Activated CD8-positive, alpha-beta memory T cell treated with anti-CD3 and anti-CD28 coated beads for 24 hours (primary cell): ENCODE results near the gene MYO10.
A peak's percentile ranks its signal among the peaks of the same experiment; 100 is the strongest.

Experiments used
- DNase-seq: peaks from one replicate; pipeline ENCODE4 v3.0.0-alpha.2; 2020

MYO10 gene

GRCh38 chr5:16937503-16938161 lies 1.5 kb upstream of the MYO10 start:
- no peak for DNase-seq

DNA sequence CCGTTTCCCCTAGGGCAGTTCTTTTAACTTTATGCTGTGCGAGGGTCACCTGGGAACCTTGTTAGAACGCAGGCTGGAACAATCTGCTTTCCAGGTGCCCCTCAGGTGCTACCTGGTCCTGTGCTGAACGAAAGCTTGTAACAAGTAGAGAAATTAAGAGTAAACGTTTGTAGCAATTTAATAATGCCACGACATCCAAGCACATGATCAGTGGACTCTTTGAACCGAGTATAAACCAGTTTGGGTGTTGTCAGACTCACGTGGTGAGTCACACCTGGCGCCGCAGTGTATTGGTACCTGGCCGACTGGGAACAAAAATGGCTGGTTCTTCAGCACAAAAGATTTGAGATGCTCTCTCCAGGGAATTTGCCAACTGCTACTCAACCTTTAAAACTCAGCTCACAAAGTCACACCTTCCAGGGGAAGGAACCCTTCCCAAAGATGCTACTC lies 926 bp upstream of the MYO10 start:
- DNase-seq = no peak

GRCh38 chr5:16935231-16936149 lies 598 bp downstream of the MYO10 start:
- DNase-seq = peak; percentile 66

- no peak for DNase-seq
Observed at GRCh38 chr5:16934677-16935153, 1.4 kb downstream of the MYO10 start.

DNA sequence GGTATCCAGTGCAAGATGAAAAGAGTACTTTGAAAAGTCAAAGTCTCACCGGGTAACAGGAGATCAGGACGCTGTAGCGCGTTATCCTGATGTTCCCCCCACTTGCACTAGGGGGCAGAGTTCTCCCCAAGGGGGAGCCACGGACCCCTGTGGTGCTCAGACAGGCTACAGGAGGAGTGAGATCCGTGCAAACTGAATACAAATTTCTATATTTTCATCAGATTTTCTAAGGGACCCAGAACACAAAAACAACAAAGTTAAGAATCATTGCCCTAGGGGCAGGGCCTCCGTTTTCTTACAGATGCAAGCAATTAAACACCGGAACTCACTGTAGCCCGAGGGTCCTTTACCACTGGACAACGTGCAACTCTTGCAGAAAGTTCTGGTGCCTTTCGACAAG lies 2.0 kb downstream of the MYO10 start:
- DNase-seq = peak; percentile 61

GRCh38 chr5:16933337-16933736 lies 2.8 kb downstream of the MYO10 start:
- no peak for DNase-seq

GRCh38 chr5:16932401-16932800 lies 3.7 kb downstream of the MYO10 start:
- DNase-seq = no peak

DNA sequence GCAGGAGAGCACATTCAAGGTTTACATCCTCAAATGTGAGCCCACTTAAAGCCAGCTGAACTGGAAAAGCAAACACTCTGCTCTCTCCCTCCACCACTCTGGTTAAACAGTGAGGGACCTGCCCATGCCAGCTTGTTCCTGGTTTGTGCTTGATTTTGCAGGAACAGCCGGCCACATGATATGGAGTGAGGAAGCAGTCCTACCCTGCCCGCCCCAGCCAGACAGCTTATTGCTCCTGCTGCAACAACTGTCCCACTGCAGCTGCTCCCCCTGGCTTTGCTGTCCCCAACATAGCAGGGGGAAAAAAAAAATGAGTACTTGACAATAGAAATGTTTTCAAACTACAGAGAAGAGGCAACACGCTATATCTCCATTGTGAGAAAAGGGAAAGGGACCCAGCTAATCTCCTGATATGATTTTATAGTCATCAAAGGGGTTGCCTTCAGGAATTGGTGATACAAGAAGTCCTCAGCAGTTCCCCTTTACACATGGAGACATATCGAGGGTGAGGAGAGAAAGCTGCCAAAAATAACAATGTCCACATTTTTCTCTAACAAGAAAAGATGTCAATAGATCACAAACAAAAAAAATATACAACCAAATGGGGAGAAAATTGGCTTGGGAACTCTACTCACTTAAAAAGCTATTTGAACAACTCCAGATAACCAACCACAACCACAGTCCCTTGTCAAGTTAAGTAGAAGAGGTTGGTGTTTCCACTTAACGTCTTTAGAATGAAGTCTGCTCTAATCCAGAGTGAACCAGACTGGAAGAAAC lies 4.6 kb downstream of the MYO10 start:
- DNase-seq = no peak

- DNase-seq = no peak
Observed at GRCh38 chr5:16930496-16930895, 5.6 kb downstream of the MYO10 start.

GRCh38 chr5:16929831-16930230 lies 6.3 kb downstream of the MYO10 start:
- DNase-seq = no peak

DNA sequence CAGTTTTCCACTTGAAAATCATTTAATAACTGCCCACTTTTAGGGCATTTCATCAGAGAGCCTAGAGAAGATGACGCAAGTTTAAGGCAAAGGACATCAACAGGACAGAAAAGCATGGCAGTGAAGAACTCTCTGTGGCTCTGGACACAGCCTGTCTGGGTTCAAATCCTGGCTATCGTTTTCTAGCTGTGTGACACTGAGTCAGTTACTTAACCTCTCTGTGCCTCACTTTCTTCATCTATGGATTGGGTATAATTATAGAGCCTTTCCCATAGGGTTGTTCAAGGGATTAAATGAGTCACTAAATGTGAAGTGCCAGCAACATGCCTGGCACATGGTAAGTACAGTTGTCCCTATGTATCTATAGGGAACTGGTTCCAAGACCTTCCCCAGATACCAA lies 6.7 kb downstream of the MYO10 start:
- DNase-seq = no peak

GRCh38 chr5:16927613-16928012 lies 8.5 kb downstream of the MYO10 start:
- DNase-seq = no peak

DNA sequence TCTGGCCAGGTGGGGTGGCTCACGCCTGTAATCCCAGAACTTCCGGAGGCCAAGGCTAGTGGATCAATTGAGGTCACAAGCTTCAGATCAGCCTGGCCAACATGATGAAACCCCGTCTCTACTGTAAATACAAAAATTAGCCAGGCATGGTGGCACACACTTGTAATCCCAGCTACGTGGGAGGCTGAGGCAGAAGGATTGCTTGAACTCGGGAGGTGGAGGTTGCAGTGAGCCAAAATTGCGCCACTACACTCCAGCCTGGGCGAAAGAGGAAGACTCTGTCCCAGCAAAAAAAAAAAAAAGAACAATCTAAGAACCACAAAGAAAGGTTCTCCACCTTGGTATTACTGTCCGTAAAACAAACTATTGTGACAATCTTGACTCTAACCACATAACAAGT lies 9.7 kb downstream of the MYO10 start:
- DNase-seq = no peak

- no peak for DNase-seq
Observed at GRCh38 chr5:16924206-16924605, 11.9 kb downstream of the MYO10 start.

DNA sequence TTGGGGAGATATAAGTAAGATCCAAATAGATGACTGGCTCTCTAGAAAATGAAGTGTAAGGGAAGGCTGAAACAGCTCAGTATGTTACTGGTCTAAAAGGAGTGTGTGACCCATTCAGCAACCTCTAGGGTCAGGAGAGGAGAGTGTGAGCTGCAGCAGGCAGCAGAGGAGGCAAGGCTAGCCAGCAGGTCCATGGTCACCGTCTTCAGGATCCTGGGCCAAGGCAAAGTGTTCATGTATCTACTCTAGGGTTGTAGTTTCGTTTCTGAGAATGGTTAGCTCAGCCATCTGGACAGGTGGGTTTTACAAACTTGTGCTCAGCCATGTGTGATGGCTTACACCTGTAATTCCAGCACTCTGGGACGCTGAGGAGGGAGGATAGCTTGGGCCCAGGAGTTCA lies 13.7 kb downstream of the MYO10 start:
- no peak for DNase-seq

DNA sequence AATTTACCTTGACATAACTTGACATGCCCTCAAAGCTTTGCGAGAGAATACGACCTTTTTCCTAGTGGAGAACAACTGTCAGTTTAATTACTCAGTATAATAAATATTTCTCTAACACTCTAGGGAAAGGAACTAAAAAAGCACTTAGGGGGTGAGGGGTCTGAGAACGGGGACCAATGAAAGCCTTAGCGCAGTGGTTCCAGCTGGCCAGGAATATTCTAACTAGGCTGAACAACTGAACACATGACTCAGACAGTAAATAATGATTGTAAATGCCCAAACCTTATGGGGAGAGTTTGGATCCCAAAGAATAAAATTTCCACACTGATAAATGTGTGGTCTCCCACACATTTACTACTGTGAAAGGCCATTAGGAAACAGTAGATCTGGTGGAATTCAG lies 14.9 kb downstream of the MYO10 start:
- no peak for DNase-seq

DNA sequence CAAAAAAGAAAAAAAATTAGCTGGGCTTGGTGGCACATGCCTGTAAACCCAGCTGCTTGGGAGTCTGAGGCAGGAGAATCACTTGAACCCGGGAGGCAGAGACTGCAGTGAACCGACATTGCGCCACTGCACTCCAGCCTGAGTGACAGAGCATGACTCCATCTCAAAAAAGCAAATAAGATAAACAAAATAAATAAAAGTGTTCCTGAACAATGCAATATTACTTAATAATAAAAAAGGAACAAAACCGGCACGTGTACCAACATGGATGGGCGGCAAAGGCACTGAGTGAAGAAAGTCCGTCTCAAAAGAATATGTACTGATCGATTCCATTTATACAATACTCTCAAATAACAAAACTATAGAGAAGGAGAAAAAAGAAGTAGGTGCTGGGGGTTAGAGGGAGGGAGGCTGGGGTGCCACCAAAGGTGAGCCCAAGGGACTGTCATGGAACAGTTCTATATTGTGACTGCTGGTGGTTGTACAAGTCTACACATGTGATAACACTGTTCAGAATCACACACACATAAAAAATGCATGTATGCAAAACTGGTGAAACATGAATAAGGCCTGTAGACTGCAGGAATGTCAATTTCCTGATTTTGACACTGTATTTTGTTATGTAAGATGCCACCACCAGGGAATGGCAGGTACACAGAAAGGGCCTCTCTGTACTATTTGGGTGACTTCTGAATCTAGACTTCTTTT lies 15.8 kb downstream of the MYO10 start:
- no peak for DNase-seq

DNA sequence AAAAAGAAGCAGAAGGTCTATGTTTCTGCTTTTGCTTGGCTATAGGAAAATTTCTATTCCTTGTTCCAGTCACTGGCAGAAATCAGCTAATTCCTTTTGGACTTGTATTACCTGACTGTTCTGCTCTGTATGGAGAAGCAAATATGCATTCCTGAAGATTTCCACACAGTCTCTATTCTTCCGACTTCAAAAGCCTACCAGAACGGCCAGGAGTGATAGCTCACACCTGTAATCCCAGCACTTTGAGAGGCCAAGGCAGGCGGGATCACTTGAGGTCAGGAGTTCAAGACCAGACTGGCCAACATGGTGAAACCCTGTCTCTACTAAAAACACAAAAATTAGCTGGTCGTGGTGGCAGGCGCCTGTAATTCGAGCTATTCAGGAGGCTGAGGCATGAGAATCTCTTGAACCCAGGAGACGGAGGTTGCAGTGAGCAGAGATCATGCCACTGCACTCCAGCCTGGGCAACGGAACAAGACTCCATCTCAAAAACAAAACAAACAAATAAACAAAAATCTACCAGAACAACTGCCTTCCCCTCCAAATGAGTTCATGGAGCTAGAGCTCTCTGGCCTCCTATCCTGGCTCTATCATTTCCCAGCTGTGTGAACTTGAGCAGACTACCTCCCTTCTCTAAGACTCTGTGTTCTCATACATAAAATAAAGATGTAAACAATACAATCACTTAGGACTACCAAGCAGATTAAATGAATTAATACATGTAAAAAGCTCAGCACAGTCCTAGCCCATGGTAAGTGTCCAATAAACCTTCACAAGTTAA lies 17.0 kb downstream of the MYO10 start:
- DNase-seq = no peak

- no peak for DNase-seq
Observed at GRCh38 chr5:16918156-16918555, 17.9 kb downstream of the MYO10 start.

DNA sequence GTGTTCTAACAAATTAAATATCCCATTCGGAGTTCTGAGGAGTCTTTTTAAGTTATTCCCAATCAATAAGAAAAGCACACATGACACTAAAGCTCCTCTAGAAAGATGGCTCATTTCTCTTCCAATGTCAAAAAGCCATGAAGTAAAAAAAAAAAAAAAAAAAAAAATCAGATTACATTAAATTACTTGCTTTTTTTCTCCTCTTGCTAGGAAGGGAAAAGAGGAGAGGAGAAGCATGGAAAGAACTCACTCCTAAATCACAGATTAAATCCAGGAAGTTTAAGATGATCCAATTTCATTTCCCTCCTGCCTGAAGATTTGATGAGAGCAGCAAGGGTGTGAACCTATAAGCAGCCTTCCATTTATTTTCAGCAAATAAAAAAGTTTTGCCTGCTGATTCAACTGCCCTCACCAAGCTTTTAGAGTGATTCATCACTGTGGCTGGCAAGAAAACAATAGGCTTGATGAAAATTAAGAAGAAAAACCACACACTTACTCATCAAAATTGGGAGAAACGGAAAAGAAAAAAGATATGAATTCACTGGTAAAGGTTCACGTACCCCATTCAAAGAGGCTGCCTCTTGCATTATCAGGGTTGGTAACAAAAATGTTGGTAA lies 19.7 kb downstream of the MYO10 start:
- no peak for DNase-seq

DNA sequence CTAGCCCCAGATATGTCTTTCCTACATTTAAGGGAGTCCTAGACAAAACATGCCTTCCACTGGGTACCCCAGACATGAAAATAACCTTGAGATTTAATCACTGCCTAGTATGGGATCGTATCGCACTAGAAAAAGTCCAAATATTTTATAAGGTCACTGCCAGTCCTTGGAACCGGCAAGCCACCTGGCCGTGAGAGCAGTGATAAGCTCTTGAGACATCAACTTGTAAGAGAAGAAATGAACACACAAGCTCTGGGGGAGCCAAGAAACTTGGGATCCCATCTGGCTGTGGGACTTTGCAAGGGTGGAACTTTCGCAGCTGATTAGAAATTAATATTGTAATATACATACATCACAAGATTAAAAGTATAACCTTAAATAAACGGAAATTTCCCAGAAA lies 21.5 kb downstream of the MYO10 start:
- no peak for DNase-seq

- no peak for DNase-seq
Observed at GRCh38 chr5:16914108-16914435, 22.0 kb downstream of the MYO10 start.
